Transverse colon (tissue), 4 donors: ENCODE data around the gene NRG2.

Experiments
- CTCF ChIP-seq, 5 experiments: fragments of 200-600 bp in 3 of 5; fragments of 450-650 bp in 2 of 5; sonication (generic) in 3 of 5; IDR thresholded peaks; 1 replicate in 2 of 5; 2 replicates in 3 of 5; pipeline ENCODE4 v1.5.1; 2016 to 2017; ENCODE audit warnings: antibody characterized with exemption in 5 of 5, inconsistent platforms in 3 of 5, mild to moderate bottlenecking in 2 of 5, moderate library complexity in 1 of 5
- EP300 ChIP-seq: sonication (generic); formaldehyde crosslinking; IDR thresholded peaks from one replicate; pipeline ENCODE4 v1.6.1; 2017; ENCODE audit warnings: antibody characterized with exemption, low read depth
- POLR2A ChIP-seq: fragments of 450-650 bp; IDR thresholded peaks from one replicate; pipeline ENCODE4 v1.6.1; 2016; ENCODE audit warnings: antibody characterized with exemption, mild to moderate bottlenecking, moderate library complexity
- POLR2AphosphoS5 ChIP-seq, 3 donors: sonication (generic); formaldehyde crosslinking; IDR thresholded peaks; one replicate each; pipeline ENCODE4 v1.6.1; 2016; ENCODE audit warnings: antibody characterized with exemption in 3 of 3

- no peak for TF ChIP-seq CTCF (IDR thresholded peaks at IDR 0.05)
- TF ChIP-seq POLR2A = no peak
- TF ChIP-seq POLR2AphosphoS5 (IDR thresholded peaks at IDR 0.05) = no peak
- no peak for TF ChIP-seq EP300
These were observed 160.8 kb downstream of the NRG2 start for GRCh38 chr5:139882316-139882715.
